SJCRH30 (cell line): Measurements from ENCODE around the gene INTS4. TPM values are rescaled to one million over a fixed set of nuclear protein-coding genes. Genes with fewer than 3 reads are reported as not detected.
A peak's percentile ranks its signal among the peaks of the same experiment; 100 is the strongest.
"Not testable (repeated sequence)": the region's sequence is repeated elsewhere in the genome, so short reads cannot be mapped to it uniquely, and the experiment has no call there.

Experiments used
- DNase-seq, 2 experiments: peaks; one replicate each; pipeline ENCODE4 v3.0.0-alpha.2; 2015 to 2020
- H3K27ac ChIP-seq: fragments of 250-450 bp; sonication (Bioruptor Pico); 2 replicates; pipeline ENCODE4 v1.5.1; 2020; ENCODE audit warnings: mild to moderate bottlenecking, moderate library complexity
- H3K27me3 ChIP-seq: fragments of 250-450 bp; sonication (Bioruptor Pico); 2 replicates; pipeline ENCODE4 v1.5.1; 2020; ENCODE audit warnings: mild to moderate bottlenecking, moderate library complexity
- H3K36me3 ChIP-seq: fragments of 250-450 bp; sonication (Bioruptor Pico); 2 replicates; pipeline ENCODE4 v1.5.1; 2020; ENCODE audit warnings: mild to moderate bottlenecking, moderate library complexity
- H3K4me1 ChIP-seq: fragments of 250-450 bp; sonication (Bioruptor Pico); 2 replicates; pipeline ENCODE4 v1.5.1; 2020; ENCODE audit warnings: mild to moderate bottlenecking, moderate library complexity
- H3K4me3 ChIP-seq: fragments of 250-450 bp; sonication (Bioruptor Pico); 2 replicates; pipeline ENCODE4 v1.5.1; 2020; ENCODE audit warnings: mild to moderate bottlenecking, moderate library complexity
- H3K9me3 ChIP-seq: fragments of 250-450 bp; sonication (Bioruptor Pico); replicated peaks from 2 replicates; pipeline ENCODE4 v1.5.1; 2020; ENCODE audit warnings: mild to moderate bottlenecking, moderate library complexity
- total RNA-seq: library from RNA; depleted of rRNA; stranded (reverse); fragments of >200 nt; shearing (Covaris generic); gene quantifications from 2 replicates; pipeline ENCODE4 v1.2.3, GENCODE V29; 2014; rRNA removed

Gene INTS4
- total RNA-seq, 1 experiment from 2014 or later = 33.0 TPM

DNA sequence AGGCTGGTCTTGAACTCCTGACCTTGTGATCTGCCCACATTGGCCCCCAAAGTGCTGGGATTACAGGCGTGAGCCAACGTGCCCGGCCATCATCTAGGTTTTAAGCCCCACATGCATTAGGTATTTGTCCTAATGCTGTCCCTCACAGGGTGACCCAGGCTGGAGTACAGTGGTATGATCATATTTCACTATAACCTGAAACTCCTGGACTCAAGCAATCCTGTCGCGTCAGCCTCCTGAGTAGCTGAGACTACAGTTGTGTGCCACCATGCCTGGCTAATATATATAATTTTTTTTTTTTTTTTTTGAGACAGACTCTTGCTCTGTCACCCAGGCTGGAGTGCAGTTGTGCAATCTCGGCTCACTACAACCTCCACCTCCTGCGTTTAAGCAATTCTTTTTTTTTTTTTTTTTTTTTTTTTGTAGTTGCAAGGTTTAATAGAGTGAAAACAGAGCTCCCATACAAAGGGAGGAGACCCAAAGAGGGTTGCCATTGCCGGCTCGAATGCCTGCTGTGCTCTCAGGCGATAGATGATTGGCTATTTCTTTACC, 136.5 kb downstream of the INTS4 start:
- not testable (repeated sequence) for H3K27ac ChIP-seq, H3K4me1 ChIP-seq, H3K36me3 ChIP-seq, H3K4me3 ChIP-seq, H3K9me3 ChIP-seq, DNase-seq, H3K27me3 ChIP-seq

DNA sequence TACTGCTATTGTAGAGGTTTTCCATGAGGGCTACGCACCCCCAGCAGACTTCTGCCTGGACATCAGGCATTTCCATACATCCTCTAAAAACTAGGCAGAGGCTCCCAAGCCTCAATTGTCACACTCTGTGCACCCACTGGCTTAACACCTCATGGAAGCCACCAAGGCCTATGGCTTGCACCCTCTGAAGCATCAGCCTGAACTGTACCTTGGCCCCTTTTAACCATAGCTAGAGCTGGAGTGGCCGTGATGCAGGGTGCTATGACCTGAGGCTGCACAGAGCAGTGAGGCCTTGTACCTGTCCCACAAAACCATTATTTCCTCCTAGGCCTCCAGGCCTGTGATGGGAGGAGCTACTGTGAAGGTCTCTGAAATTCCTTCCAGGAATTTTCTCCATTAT, 139.6 kb downstream of the INTS4 start:
- no peaks in the 10 kb centered on the region for H3K27me3 ChIP-seq
- DNase-seq = peak in 1 of 2 experiments; percentile 2
- no peak overlapping the region for H3K27ac ChIP-seq
- no peak overlapping the region for H3K4me3 ChIP-seq
- H3K4me1 ChIP-seq = no peaks in the 10 kb centered on the region
- no peaks in the 10 kb centered on the region for H3K36me3 ChIP-seq
- H3K9me3 ChIP-seq = no peaks in the 10 kb centered on the region; the same call in 1 of the 2 replicates

DNA sequence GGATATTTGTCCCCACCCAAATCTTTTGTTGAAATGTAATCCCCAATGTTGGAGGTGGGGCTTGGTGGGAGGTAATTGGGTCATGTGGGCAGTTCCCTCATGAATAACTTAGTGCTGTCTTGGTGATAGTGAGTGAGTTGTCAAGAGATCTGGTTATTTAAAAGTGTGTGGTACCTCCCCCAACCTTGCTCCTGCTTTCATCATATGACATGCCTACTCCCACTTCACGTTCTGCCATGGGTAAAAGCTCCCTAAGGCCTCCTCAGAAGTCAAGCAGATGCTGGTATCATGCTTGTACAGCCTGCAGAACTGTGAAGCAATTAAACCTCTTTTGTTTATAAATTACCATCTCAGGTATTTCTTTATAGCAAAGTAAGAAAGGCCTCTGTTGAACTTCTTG, 143.0 kb downstream of the INTS4 start:
- H3K27me3 ChIP-seq = no peaks in the 10 kb centered on the region
- no peaks in the 10 kb centered on the region; the same call in 1 of the 2 replicates for H3K9me3 ChIP-seq
- H3K27ac ChIP-seq = no peak overlapping the region
- no peak overlapping the region for H3K4me3 ChIP-seq
- H3K4me1 ChIP-seq = no peaks in the 10 kb centered on the region
- DNase-seq = no peak
- peaks cover 2% of the 10 kb centered on the region; the same call in 1 of the 2 replicates for H3K36me3 ChIP-seq

DNA sequence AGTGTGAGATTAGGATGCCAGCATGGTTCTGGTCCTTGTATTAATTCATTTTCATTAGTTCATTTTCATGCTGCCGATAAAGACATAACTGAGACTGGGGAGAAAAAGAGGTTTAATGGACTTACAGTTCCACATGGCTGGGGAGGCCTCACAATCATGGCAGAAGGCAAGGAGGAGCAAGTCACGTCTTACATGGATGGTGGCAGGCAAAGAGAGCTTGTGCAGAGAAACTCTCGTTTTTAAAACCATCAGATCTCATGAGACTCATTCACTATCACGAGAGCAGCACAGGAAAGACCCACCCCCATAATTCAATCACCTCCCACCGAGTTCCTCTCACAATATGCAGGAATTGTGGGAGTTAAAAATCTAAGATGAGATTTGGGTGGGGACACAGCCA, 150.8 kb downstream of the INTS4 start:
- H3K9me3 ChIP-seq, H3K36me3 ChIP-seq, H3K4me3 ChIP-seq, DNase-seq, H3K27me3 ChIP-seq, H3K27ac ChIP-seq, H3K4me1 ChIP-seq: not testable (repeated sequence)

DNA sequence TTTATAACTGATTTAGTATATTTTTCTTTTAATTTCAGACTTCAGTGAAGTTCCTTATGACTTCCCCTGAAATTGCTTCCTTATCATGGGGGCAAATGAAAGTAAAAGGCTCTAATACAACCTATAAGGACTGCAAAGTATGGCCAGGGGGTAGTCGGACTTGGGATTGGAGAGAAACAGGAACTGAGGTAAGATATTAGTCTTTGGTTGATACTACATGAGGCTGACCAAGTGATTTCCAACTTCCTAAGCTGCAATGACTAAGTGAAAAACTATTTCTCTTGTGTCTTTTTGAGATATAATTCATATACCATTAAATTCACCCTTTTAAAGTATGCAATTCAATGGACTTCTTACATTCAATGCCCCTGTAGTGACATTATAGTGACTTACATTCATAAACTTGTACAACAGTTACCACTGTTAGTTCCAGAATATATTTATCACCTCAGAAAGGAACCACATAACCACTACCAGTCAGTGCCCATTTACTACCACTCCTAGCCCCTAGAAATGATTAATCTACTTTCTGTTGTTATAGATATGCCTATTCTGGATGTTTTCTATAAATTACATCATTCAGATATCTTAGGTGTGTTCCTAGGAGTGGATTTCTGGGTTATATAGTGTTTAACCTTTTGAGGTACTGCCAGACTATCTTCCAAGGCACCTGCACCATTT, 151.9 kb downstream of the INTS4 start:
- peaks cover 5% of the 10 kb centered on the region for H3K36me3 ChIP-seq
- no peaks in the 10 kb centered on the region for H3K27me3 ChIP-seq
- H3K9me3 ChIP-seq = no peaks in the 10 kb centered on the region; the same call in 1 of the 2 replicates
- DNase-seq = no peak
- no peak overlapping the region for H3K27ac ChIP-seq
- no peak overlapping the region for H3K4me3 ChIP-seq
- H3K4me1 ChIP-seq = no peaks in the 10 kb centered on the region

DNA sequence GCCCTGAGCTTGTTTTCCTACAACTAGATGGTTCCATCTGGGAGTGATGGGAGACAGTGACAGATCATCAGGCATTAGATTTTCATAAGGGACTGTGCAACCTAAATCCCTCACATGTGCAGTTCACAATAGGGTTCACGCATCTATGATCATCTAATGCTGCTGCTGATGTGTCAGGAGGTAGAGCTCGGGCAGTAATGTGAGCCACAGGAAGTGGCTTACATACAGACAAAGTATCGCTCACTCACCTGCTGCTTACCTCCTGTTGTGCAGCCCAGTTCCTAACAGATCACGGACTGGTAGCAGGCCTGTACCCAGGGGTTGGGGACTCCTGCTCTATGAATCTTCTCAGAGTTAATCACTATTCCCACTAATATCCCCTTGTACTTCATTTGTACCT, 161.2 kb downstream of the INTS4 start:
- no peak overlapping the region for H3K27ac ChIP-seq
- peaks cover 2% of the 10 kb centered on the region; the same call in 1 of the 2 replicates for H3K9me3 ChIP-seq
- DNase-seq = no peak
- H3K27me3 ChIP-seq = no peaks in the 10 kb centered on the region
- no peaks in the 10 kb centered on the region for H3K4me1 ChIP-seq
- H3K4me3 ChIP-seq = no peak overlapping the region
- H3K36me3 ChIP-seq = no peaks in the 10 kb centered on the region

DNA sequence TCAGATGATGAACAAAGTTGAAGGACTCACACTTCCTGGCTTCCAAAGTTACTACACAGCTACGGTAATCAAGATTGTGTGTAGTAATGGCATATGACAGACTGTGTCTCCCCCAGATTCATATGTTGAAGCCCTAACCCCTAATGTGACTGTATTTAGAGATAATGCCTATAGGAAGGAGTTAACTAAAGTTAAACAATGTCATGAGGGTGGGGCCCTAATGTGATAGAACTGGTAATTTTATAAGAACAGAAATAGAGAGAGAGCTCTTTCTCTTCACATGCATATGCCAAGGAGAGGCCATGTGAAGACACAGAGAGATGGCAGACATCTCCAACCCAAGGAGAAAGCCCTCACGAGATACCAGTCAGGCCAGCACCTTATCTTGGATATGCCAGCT, 165.5 kb downstream of the INTS4 start:
- peaks cover 2% of the 10 kb centered on the region; the same call in 1 of the 2 replicates for H3K9me3 ChIP-seq
- no peaks in the 10 kb centered on the region for H3K36me3 ChIP-seq
- no peak overlapping the region for H3K4me3 ChIP-seq
- H3K4me1 ChIP-seq = no peaks in the 10 kb centered on the region
- H3K27me3 ChIP-seq = no peaks in the 10 kb centered on the region
- no peak overlapping the region for H3K27ac ChIP-seq
- DNase-seq = no peak

Other genes with a start within 250 kb of the INTS4 start
- gene RSF1, start 173.9 kb downstream of the INTS4 start, total RNA-seq = 48.6 and 56.1 TPM in 2 replicates
- 29.9 and 40.3 TPM in 2 replicates for gene AAMDC, start 173.5 kb downstream of the INTS4 start, total RNA-seq
- 0.15 and 0.24 TPM in 2 replicates for gene KCTD14, start 28.6 kb upstream of the INTS4 start, total RNA-seq
- not detected in 2 replicates for gene THRSP, start 69.2 kb upstream of the INTS4 start, total RNA-seq
- gene NDUFC2, start 85.2 kb upstream of the INTS4 start, total RNA-seq = 127 and 135 TPM in 2 replicates
- gene ALG8, start 145.0 kb upstream of the INTS4 start, total RNA-seq = 63.0 and 63.6 TPM in 2 replicates
- gene KCTD21, start 194.0 kb upstream of the INTS4 start, total RNA-seq = 2.2 TPM in 2 replicates
- gene USP35, start 194.3 kb upstream of the INTS4 start, total RNA-seq = 3.0 and 5.1 TPM in 2 replicates